OCI-LY7 (cell line): ENCODE data around the gene SLC5A10.

Experiments
- CTCF ChIP-seq: fragments of 200-600 bp; sonication (generic); conservative IDR thresholded peaks from 2 replicates; pipeline ENCODE4 v1.5.1; 2014; ENCODE audit warnings: mild to moderate bottlenecking, antibody characterized with exemption, low read length, moderate library complexity, mixed read lengths
- EZH2phosphoT487 ChIP-seq: fragments of 200-600 bp; sonication (generic); IDR thresholded peaks from 2 replicates; pipeline ENCODE4 v1.6.1; 2018; ENCODE audit warnings: low read depth, borderline replicate concordance, mild to moderate bottlenecking, mixed run types, antibody characterized with exemption, low read length, moderate library complexity, mixed read lengths

GRCh38 chr17:18950346-18950745, 1.6 kb upstream of the SLC5A10 start:
- TF ChIP-seq CTCF (no peak), EZH2phosphoT487 (no peak)
